H7 (cell line): ENCODE results near the gene PRSS57. TPM values are rescaled to one million over a fixed set of nuclear protein-coding genes. Genes with fewer than 3 reads are reported as not detected.
A peak's percentile ranks its signal among the peaks of the same experiment; 100 is the strongest.
"Not testable (repeated sequence)": the region's sequence is repeated elsewhere in the genome, so short reads cannot be mapped to it uniquely, and the experiment has no call there.

Experiments used
- DNase-seq: peaks from one replicate; pipeline ENCODE4 v3.0.0; 2012
- H3K27me3 ChIP-seq: 2 replicates; pipeline ENCODE4 v1.6.0; 2011; ENCODE audit warnings: mild to moderate bottlenecking, low read length; ENCODE audit not compliant: control insufficient read depth, insufficient read depth
- H3K36me3 ChIP-seq: replicated peaks from 2 replicates; pipeline ENCODE4 v1.5.1; 2011; ENCODE audit warnings: low read length; ENCODE audit not compliant: control insufficient read depth, insufficient read depth
- H3K4me3 ChIP-seq: 2 replicates; pipeline ENCODE4 v1.5.1; 2011; ENCODE audit warnings: low read depth, mild to moderate bottlenecking, control low read depth, low read length, moderate library complexity; ENCODE audit not compliant: insufficient read depth
- total RNA-seq: library from RNA; depleted of rRNA; stranded (reverse); fragments of >200 nt; shearing (Covaris generic); gene quantifications from 2 replicates; pipeline ENCODE4 v1.2.3, GENCODE V29; 2014; rRNA removed

The PRSS57 gene
- not detected in 2 replicates for total RNA-seq

DNA sequence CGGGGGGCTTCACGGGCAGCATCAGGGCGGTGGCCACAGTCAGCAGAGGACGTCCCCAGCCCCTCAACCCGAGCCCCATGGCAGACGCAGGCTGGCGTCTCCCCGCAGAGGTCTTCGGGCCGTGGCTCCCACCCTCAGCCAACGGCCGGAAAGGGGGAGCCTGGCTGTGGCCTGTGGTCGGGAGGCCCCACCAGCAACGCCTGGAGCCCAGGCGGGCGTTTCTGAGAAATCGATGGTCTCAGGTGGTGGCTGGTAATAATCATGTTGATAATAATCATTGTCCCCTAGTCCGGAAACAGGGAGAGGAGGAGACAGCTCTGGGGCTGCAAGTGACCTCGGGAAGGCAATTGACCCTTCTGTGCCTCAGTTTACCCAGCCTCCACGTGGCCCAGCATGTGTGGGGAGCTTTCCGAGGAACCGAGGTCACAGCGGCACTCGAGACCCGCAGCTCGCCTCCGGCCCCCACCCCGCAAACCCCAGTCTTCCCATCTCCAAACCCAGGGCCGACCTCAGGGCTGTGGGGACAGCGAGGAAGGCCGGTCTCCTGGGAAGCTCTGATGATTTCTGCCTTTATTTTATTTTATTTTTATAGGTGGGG lies at the start of gene PRSS57:
PRSS57 (minus strand) TSS at position 101 of the 598 bp plus-strand sequence; CDS start at position 79, 22 bp downstream.
- Histone ChIP-seq H3K36me3 (no peaks in the 10 kb centered on the region), H3K4me3 (no peak within 1 kb of the TSS), H3K27me3 (no peaks in the 10 kb centered on the region)
- no peak for DNase-seq

DNA sequence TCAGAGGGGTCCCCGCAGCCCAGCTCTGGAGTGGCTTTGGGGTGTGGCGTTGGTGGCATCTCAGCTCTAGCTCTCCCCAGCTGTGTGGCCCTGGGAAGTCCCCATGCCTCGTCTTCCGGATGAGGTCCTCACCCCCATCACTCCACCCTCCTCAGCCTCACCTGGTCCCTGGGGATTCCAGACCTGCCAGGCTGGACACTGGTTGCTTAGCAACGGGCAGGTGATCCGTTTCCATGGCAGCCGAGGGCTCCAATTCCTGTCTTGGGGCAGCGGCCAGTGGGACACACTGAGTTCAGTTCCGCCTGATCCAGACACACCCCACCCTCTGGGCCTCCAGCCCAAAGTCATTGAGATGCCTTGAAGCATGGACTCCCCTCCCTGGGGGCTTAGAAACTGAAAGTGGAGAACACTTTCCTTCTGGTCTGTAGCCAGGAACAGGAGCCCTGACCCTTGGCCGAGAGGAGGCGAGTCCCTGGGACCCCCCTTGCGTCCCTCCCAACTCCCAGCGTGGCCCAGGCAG lies 48.0 kb upstream of the PRSS57 start:
- no peak overlapping the region for H3K4me3 ChIP-seq
- DNase-seq, result peak; percentile 88
- no peaks in the 10 kb centered on the region for H3K36me3 ChIP-seq
- H3K27me3 ChIP-seq, result no peaks in the 10 kb centered on the region

DNA sequence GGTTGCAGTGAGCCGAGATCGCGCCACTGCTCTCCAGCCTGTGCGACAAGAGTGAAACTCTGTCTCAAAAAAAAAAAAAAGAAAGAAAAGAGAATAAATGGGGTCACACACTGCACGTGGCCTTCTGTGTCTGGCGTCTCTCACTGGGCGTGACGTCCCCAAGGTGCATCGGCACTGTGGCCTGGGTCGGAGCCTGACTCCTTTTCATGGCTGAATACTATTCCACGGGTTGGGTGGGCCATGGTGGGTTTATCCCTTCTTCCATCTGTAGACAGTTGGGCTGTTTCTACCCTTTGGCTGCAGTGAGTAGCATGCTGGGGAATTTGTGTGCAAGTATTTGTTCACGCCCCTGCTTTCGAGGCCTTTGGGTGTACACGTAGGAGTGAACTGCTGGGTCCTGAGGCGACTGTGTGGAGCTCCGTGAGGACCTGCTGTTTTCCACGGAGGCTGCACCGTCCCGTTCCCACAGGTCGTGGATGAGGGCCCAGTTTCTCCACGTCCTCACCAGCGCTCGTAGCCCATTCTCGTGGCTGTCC lies 47.4 kb upstream of the PRSS57 start:
- Histone ChIP-seq H3K27me3 (no peaks in the 10 kb centered on the region), H3K36me3 (no peaks in the 10 kb centered on the region), H3K4me3 (no peak overlapping the region)
- DNase-seq, result no peak

- peak; percentile 97 for DNase-seq
- H3K4me3 ChIP-seq, result no peak overlapping the region
- H3K36me3 ChIP-seq, result no peaks in the 10 kb centered on the region
- no peaks in the 10 kb centered on the region for H3K27me3 ChIP-seq
These were observed 46.4 kb upstream of the PRSS57 start for GRCh38 chr19:741506-742131.

DNA sequence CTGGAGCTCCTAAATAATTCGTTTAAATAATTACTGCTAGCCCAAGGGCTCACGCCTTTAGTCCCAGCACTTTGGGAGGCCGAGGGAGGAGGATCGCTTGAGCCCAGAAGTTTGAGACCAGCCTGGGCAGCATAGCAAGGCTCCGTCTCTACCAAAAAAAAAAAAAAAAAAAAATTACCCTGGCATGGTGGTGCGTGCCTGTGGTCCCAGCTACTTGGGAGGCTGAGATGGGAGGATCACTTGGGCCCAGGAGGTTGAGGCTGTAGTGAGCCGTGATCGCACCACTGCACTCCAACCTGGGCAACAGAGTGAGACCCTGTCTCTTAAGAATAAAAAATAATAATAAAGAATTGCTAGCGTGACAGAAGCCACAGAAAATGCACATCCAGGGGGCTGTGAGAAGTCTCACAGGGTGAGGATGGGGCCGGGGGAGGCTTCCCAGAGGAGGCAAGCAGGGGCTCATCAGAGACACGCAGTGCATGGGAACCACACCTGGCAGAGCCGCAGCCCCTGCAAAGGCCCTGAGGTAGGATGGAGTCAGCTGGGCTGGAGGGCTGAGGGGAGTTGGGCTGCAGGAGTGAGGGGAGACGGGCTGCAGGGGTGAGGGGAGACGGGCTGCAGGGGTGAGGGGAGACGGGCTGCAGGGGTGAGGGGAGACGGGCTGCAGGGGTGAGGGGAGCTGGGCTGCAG lies 45.7 kb upstream of the PRSS57 start:
- H3K27me3 ChIP-seq, H3K36me3 ChIP-seq, H3K4me3 ChIP-seq: not testable (repeated sequence)
- peak; percentile 74 for DNase-seq

GRCh38 chr19:739998-740715 lies 44.9 kb upstream of the PRSS57 start:
- no peaks in the 10 kb centered on the region for H3K27me3 ChIP-seq
- H3K36me3 ChIP-seq, result no peaks in the 10 kb centered on the region
- H3K4me3 ChIP-seq, result no peak overlapping the region
- DNase-seq, result peak; percentile 71

- no peaks in the 10 kb centered on the region for H3K27me3 ChIP-seq
- H3K36me3 ChIP-seq, result no peaks in the 10 kb centered on the region
- DNase-seq, result peak; percentile 68
- H3K4me3 ChIP-seq, result no peak overlapping the region
These were observed 43.4 kb upstream of the PRSS57 start for GRCh38 chr19:738509-739128.

- DNase-seq, result peak; percentile 99
- no peak overlapping the region for H3K4me3 ChIP-seq
- H3K36me3 ChIP-seq, result no peaks in the 10 kb centered on the region
- H3K27me3 ChIP-seq, result no peaks in the 10 kb centered on the region
These were observed 42.4 kb upstream of the PRSS57 start for GRCh38 chr19:737591-738093.

DNA sequence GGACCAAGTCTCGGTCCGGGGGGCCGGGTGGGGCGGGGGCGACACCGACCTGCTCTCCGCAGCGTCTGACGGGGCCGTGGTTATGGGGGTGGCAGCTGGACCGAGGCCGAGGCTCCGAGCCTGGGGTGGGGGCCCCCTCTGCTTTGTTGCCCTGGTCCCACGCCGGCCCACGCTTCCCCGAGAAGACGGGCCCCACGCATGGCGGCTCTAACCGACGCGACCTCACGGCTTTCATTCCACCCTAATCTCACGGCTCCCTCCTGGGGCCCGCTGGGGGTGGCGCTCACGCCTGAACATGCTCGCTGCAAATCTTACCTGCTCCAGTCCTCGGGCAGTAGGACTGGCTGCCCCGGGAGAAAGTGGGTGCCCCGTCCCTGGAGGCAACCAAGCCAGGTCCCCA lies 40.9 kb upstream of the PRSS57 start:
- Histone ChIP-seq H3K27me3 (no peaks in the 10 kb centered on the region), H3K36me3 (no peaks in the 10 kb centered on the region), H3K4me3 (no peak overlapping the region)
- no peak for DNase-seq

DNA sequence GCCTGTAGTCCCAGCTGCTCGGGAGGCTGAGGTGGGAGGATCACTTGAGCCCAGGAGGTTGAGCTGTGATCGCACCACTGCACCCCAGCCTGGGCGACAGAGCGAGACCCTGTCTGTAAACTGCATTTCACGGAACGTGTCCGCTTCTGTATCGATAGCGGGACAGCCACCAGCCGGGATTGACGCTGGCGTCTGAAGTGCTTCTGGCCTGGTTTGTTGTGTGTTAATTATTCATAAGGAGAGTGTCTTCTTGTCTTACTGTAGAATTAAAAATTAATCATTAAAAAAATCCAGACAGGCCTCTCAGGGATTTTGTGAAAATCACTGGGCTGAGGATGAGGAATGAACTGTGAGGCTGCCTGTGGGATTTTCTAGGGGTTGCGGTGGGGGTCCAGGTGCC lies 39.5 kb upstream of the PRSS57 start:
- DNase-seq, result no peak
- Histone ChIP-seq H3K4me3 (no peak overlapping the region), H3K27me3 (no peaks in the 10 kb centered on the region), H3K36me3 (no peaks in the 10 kb centered on the region)

DNA sequence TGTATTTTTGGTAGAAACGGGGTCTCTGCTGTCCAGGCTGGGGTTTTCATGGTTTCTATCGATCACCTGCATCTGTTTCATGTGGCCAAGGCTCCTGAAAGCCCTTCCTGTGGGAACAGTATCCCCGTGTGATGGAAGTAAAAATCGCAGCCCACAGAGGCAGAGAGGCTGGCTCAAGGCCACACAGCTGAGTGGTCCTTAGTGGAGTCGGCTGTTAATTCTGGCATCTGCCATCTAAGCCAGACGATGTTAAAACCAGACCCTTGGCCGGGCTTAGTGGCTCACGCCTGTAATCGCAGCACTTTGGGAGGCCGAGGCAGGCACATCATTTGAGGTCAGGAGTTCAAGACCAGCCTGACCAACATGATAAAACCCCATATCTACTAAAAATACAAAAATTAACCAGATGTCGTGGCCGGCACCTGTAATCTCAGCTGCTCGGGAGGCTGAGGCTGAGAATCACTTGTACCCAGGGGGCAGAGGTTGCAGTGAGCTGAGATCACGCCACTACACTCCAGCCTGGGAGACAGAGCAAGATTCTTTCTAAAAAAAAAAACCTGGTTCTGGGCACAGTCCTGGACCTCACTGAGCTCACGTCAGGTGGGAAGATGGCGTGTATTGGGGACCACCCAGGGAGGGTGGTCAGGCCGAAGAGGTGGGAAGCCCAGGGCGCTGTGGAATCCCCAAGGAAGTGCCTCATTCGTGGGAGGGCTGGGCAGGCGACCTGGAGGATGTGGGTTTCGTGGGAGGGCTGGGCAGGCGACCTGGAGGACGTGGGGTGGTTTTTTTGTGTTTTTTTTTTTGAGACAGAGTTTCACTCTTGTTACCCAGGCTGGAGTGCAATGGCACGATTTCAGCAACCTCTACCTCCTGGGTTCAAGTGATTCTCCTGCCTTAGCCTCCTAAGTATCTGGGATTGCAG lies 37.2 kb upstream of the PRSS57 start:
- DNase-seq, result peak; percentile 33
- no peak overlapping the region for H3K4me3 ChIP-seq
- H3K27me3 ChIP-seq, result no peaks in the 10 kb centered on the region
- H3K36me3 ChIP-seq, result no peaks in the 10 kb centered on the region

GRCh38 chr19:731000-731399 lies 35.7 kb upstream of the PRSS57 start:
- H3K27me3 ChIP-seq, result no peaks in the 10 kb centered on the region
- peak; percentile 36 for DNase-seq
- no peaks in the 10 kb centered on the region for H3K36me3 ChIP-seq
- no peak overlapping the region for H3K4me3 ChIP-seq

- H3K27me3 ChIP-seq, result no peaks in the 10 kb centered on the region
- DNase-seq, result peak; percentile 38
- no peak overlapping the region for H3K4me3 ChIP-seq
- H3K36me3 ChIP-seq, result no peaks in the 10 kb centered on the region
These were observed 34.9 kb upstream of the PRSS57 start for GRCh38 chr19:729965-730668.
